DND-41 (cell line): ENCODE data around the gene PID1.

Experiments
- ATAC-seq: fragments of 200-7000 bp; cut with Tn5 transposase; 3 replicates; pipeline ENCODE4 v1.9.1; 2021; ENCODE audit warnings: low read depth; ENCODE audit not compliant: insufficient read depth
- DNase-seq: peaks from one replicate; pipeline ENCODE4 v3.0.0-alpha.2; 2020
- H2AFZ ChIP-seq: 2 replicates; pipeline ENCODE4 v1.6.0; 2012; ENCODE audit warnings: low read depth, low read length
- H3K27ac ChIP-seq: 2 replicates; pipeline ENCODE4 v1.5.1; 2012; ENCODE audit warnings: low read length, inconsistent platforms
- H3K27me3 ChIP-seq: fragments of 200-600 bp; sonication (generic); 2 replicates; pipeline ENCODE4 v1.6.0; 2012; ENCODE audit warnings: low read length, mild to moderate bottlenecking, inconsistent platforms; ENCODE audit not compliant: insufficient read depth, poor library complexity
- H3K36me3 ChIP-seq: 2 replicates; pipeline ENCODE4 v1.5.1; 2012; ENCODE audit warnings: low read length, inconsistent platforms; ENCODE audit not compliant: insufficient read depth
- H3K4me1 ChIP-seq: 2 replicates; pipeline ENCODE4 v1.5.1; 2012; ENCODE audit warnings: mild to moderate bottlenecking, low read length; ENCODE audit not compliant: insufficient read depth
- H3K4me2 ChIP-seq: 2 replicates; pipeline ENCODE4 v1.6.0; 2012; ENCODE audit warnings: mild to moderate bottlenecking, moderate library complexity, low read length, inconsistent platforms; ENCODE audit not compliant: insufficient read depth
- H3K4me3 ChIP-seq, 2 experiments: fragments of 200-600 bp in 1 of 2; shearing (Covaris generic) in 1 of 2; 2 replicates each; pipeline ENCODE4 v1.5.1; 2012 to 2016; ENCODE audit warnings: inconsistent platforms in 2 of 2, low read length in 2 of 2, mild to moderate bottlenecking in 2 of 2, low read depth in 1 of 2, moderate library complexity in 1 of 2
- H3K79me2 ChIP-seq: 2 replicates; pipeline ENCODE4 v1.6.0; 2012; ENCODE audit warnings: low read length, inconsistent platforms; ENCODE audit not compliant: insufficient read depth
- H3K9ac ChIP-seq: 2 replicates; pipeline ENCODE4 v1.6.0; 2012; ENCODE audit warnings: low read depth, mild to moderate bottlenecking, inconsistent platforms, low read length, moderate library complexity
- H3K9me3 ChIP-seq: 2 replicates; pipeline ENCODE4 v1.5.1; 2012; ENCODE audit warnings: low read length, moderate library complexity, mild to moderate bottlenecking, inconsistent platforms; ENCODE audit not compliant: insufficient read depth, severe bottlenecking
- H4K20me1 ChIP-seq: 2 replicates; pipeline ENCODE4 v1.6.0; 2012; ENCODE audit warnings: low read length; ENCODE audit not compliant: insufficient read depth
- CTCF ChIP-seq: IDR thresholded peaks from 2 replicates; pipeline ENCODE4 v1.5.1; 2012; ENCODE audit warnings: borderline replicate concordance, low read length, moderate library complexity, mild to moderate bottlenecking; ENCODE audit not compliant: poor library complexity, severe bottlenecking; ENCODE audit errors: extremely low read depth
- EZH2 ChIP-seq: IDR thresholded peaks from 3 replicates; pipeline ENCODE4 v1.6.1; 2012; ENCODE audit warnings: borderline replicate concordance, low read depth, mild to moderate bottlenecking, moderate library complexity, low read length, inconsistent platforms; ENCODE audit not compliant: severe bottlenecking

The PID1 gene

GRCh38 chr2:229313591-229313990 is 42.5 kb upstream of the PID1 start:
- H3K4me1 ChIP-seq, result no peaks in the 10 kb centered on the region
- H3K4me2 ChIP-seq, result no peak overlapping the region
- H2AFZ ChIP-seq, result no peak overlapping the region
- no peaks in the 10 kb centered on the region for H4K20me1 ChIP-seq
- no peak overlapping the region for H3K27ac ChIP-seq
- no peaks in the 10 kb centered on the region for H3K36me3 ChIP-seq
- H3K9me3 ChIP-seq, result no peaks in the 10 kb centered on the region
- TF ChIP-seq EZH2, result no peak
- no peak for TF ChIP-seq CTCF
- DNase-seq (no peak), ATAC-seq (no peak)
- no peak overlapping the region for H3K4me3 ChIP-seq
- no peaks in the 10 kb centered on the region for H3K79me2 ChIP-seq
- H3K27me3 ChIP-seq, result no peaks in the 10 kb centered on the region
- no peak overlapping the region for H3K9ac ChIP-seq

DNA sequence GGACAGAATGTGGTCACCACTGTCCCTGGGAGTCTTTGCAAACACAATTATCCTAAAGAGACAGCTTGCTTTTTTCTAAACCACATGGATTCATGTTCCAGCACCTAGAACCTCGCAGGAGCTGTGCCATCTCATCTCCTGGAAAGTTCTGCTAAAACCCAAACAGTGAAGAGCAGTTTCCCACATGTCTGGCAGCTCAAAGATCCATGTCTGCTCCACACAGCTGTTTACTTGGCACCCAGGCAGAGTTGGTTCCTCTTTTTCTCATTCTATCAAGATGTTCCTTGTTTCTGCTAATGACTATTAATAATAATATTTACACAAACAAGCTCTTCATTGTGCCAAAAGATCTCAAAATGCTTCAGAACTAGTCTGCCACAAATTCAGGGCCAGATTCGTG is 30.1 kb upstream of the PID1 start:
- no peak overlapping the region for H3K27ac ChIP-seq
- H3K4me3 ChIP-seq, result no peak overlapping the region
- H3K4me2 ChIP-seq, result no peak overlapping the region
- no peaks in the 10 kb centered on the region for H4K20me1 ChIP-seq
- ATAC-seq (no peak), DNase-seq (no peak)
- no peaks in the 10 kb centered on the region for H3K36me3 ChIP-seq
- H3K27me3 ChIP-seq, result no peaks in the 10 kb centered on the region
- H3K9me3 ChIP-seq, result no peaks in the 10 kb centered on the region
- H3K9ac ChIP-seq, result no peak overlapping the region
- no peak overlapping the region for H2AFZ ChIP-seq
- TF ChIP-seq EZH2, result no peak
- TF ChIP-seq CTCF, result no peak
- no peaks in the 10 kb centered on the region for H3K4me1 ChIP-seq
- H3K79me2 ChIP-seq, result no peaks in the 10 kb centered on the region

- no peaks in the 10 kb centered on the region for H3K27me3 ChIP-seq
- H2AFZ ChIP-seq, result no peak overlapping the region
- no peak overlapping the region for H3K27ac ChIP-seq
- no peaks in the 10 kb centered on the region for H3K4me1 ChIP-seq
- H3K4me2 ChIP-seq, result no peak overlapping the region
- no peak for TF ChIP-seq EZH2
- TF ChIP-seq CTCF, result no peak
- no peaks in the 10 kb centered on the region for H3K9me3 ChIP-seq
- H4K20me1 ChIP-seq, result no peaks in the 10 kb centered on the region
- no peak for DNase-seq
- ATAC-seq, result no peak
- no peaks in the 10 kb centered on the region for H3K36me3 ChIP-seq
- H3K9ac ChIP-seq, result no peak overlapping the region
- H3K4me3 ChIP-seq, result no peak overlapping the region
- H3K79me2 ChIP-seq, result no peaks in the 10 kb centered on the region
Observed at GRCh38 chr2:229300790-229301189, 29.7 kb upstream of the PID1 start.

DNA sequence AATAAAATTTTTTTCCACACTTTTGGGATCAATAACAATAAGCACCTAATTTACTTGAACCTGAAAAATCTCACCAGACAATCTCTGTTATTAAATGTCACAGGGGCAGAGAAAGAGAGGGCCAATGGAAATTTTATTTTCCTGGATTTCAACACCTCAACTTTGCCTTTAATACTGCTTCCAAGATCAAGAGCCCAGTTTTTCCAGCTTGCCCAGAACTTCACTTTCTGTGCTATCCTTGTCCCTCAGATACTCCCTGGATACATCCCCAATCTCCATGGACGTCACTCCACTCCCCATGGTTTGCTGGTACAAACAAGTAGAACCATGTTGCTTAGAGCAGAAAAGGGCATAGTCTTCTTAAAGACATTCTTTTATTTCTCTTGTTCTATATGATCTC is 29.3 kb upstream of the PID1 start:
- no peak for ATAC-seq
- Histone ChIP-seq H3K4me3 (no peak overlapping the region), H3K27ac (no peak overlapping the region), H3K79me2 (no peaks in the 10 kb centered on the region), H4K20me1 (no peaks in the 10 kb centered on the region), H3K36me3 (no peaks in the 10 kb centered on the region), H3K4me1 (no peaks in the 10 kb centered on the region), H3K9me3 (no peaks in the 10 kb centered on the region), H3K27me3 (no peaks in the 10 kb centered on the region), H3K9ac (no peak overlapping the region), H2AFZ (no peak overlapping the region), H3K4me2 (no peak overlapping the region)
- TF ChIP-seq CTCF (no peak), EZH2 (no peak)
- no peak for DNase-seq
